HG02610 (cell line): ENCODE data around the gene NFKBIL1.
"Not testable (repeated sequence)": the region's sequence is repeated elsewhere in the genome, so short reads cannot be mapped to it uniquely, and the experiment has no call there.

Source experiments
- ATAC-seq: cut with Tn5 transposase; IDR thresholded peaks from one replicate; pipeline ENCODE4 v1.9.1; 2021; ENCODE audit warnings: mild to moderate bottlenecking, moderate library complexity; ENCODE audit not compliant: unreplicated experiment

The NFKBIL1 gene

DNA sequence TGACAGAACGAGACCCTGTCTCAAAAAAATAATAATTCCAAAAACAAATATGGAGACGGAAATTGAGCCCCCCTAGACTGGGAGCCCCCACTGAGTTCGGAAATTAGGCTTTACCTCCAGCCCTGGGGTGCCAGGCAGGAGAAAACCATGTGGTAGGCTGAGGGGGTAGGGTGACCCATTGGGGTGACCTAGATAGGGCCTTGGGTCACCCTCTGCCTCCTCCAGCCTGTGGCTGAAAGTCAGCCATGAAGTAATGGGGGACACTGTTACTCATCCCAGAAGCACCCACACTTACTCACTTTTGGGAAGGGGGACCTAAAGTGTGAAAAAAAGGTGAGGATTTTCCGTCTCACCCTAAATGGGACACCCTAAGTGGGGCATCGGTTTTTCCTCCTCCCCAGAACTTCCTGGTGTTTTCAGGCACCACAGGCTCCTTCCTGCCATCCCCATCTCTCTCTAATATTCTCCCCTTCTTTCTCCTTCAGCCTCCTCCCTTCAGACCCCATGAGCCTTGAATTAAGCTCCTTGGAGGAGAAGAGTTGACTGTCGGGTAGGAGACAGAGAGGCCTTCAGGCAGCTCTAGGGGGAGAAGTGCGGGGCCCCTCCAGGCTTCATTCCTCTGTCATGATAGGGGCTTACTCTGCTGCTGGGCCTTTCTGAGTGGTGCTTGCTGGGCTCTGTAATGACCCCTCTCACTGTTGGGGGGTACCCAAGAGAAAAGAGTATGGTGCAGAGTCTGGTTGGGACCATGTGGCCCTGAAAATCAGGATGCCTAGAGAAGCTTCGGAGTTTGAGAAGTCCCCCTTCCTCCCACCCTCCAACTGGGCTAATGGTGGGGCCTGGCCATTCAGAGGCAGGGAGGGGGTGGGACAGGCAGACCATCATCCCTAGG, 32.4 kb downstream of the NFKBIL1 start:
- no peak for ATAC-seq

GRCh38 chr6:31580438-31580740, 33.0 kb downstream of the NFKBIL1 start:
- no peak for ATAC-seq

DNA sequence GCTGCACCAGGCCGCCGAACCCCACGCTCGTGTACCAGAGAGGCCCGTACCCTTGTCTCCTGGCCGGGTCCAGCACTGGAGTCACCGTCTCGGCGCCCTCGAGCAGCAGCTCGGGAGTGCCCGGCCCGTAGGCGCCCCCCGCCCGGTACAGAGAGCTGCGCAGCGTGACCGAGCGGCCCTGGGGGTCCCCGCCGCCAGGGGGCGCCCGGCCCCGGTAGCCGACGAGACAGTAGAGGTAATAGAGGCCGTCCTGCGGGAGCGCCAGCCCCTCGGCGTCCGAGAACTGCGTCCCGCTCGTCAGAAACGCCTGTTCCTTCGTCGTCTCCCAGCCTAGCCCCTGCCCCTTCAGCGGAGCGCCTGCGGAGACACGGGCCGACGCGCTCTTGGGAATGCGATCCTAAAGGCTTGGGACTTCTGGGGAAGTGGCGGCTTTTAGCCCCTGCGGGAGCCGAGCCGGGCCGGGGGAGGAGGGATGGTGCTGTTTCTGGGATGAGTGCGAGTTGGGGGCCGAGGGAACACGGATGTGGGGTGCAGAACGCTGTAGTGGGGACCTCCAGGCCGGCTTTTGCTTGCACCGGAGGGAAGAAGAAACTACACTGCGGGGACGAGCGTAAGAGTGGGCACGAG, 33.5 kb downstream of the NFKBIL1 start:
- ATAC-seq, result peak; percentile 57

DNA sequence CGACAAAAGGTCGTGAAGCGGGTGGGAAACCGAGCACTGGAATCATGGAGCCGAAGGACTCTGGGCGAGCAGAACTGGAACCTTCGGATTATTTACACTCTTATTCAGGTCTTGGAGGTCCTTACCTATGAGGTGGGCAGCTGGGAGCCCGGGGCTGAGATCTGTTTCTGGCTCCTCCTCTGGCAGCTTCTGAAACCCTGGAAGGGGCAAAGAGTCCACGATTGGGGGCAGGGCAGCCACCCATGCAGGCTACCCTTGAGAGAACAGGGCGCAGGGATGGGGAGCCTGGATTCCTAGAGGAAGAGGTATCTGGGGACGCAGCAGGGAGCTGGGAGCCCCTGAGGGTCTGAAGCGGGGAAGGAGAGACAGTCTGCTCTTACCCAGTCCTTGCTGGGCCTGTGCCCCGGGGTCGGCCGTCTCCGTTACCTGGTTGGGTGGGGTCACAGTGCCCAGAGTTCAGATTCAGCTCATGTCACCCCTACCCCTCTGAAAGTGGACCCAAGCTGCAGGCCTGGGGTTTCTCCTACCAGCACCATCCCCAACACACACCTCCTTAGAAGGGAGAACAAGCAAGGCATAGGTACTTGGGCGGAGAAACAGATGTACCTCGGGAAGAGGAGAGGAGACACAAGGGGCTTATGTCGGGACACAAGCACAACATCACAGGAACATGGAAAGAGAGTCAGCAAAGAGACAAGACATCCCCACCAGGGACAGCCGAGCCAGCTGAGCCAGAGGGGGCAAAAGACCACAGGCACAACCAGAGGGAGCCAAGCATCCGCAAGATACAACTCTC, 34.2 kb downstream of the NFKBIL1 start:
- ATAC-seq, result no peak

- no peak for ATAC-seq
These were observed 34.8 kb downstream of the NFKBIL1 start, which contains the start of gene LTB for GRCh38 chr6:31582230-31582643. Gene LTB, minus strand, starts transcription at chr6:31582424. Its CDS starts 7 bp downstream, at chr6:31582417.

GRCh38 chr6:31585491-31585890, 38.1 kb downstream of the NFKBIL1 start:
- ATAC-seq, result no peak

- ATAC-seq, result no peak
These were observed 38.6 kb downstream of the NFKBIL1 start, which contains the start of gene LST1 for GRCh38 chr6:31586008-31586407. Gene LST1, plus strand, starts transcription at chr6:31586277. Its CDS starts 1,023 bp downstream, at chr6:31587300.

DNA sequence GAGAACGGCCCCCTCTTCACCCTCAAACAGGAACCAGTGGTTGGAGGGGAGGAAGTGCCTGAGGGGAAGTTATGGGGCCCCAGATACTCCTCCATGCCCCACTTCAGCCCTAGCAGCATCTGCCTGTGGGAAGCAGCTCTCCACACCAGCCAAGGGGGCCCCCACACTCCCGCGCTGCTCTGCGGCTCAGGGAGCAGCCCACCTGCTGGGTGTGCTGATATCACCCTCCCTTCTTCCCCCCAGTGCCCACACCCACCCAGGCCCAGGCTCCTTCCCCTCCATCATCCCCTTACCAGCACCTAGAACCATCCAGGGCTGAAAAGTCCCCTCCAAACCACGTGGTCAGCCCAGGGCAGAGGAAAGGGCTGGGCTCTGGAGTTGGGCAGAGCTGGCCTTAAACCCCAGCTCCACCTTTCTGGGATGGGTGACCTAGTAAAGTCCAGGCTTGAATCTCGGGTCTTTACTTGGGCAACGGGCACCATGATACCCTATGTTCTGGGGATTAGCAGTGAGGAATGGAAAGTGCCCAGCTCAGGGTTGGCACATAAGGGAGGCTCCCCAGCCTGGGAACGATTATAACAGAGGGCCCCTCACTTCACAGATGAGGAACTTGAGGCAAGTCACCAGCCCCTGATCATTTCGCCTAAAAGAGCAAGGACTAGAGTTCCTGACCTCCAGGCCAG, 39.3 kb downstream of the NFKBIL1 start:
- ATAC-seq, result peak; percentile 34

GRCh38 chr6:31587791-31588777, 40.7 kb downstream of the NFKBIL1 start:
- ATAC-seq, result no peak

DNA sequence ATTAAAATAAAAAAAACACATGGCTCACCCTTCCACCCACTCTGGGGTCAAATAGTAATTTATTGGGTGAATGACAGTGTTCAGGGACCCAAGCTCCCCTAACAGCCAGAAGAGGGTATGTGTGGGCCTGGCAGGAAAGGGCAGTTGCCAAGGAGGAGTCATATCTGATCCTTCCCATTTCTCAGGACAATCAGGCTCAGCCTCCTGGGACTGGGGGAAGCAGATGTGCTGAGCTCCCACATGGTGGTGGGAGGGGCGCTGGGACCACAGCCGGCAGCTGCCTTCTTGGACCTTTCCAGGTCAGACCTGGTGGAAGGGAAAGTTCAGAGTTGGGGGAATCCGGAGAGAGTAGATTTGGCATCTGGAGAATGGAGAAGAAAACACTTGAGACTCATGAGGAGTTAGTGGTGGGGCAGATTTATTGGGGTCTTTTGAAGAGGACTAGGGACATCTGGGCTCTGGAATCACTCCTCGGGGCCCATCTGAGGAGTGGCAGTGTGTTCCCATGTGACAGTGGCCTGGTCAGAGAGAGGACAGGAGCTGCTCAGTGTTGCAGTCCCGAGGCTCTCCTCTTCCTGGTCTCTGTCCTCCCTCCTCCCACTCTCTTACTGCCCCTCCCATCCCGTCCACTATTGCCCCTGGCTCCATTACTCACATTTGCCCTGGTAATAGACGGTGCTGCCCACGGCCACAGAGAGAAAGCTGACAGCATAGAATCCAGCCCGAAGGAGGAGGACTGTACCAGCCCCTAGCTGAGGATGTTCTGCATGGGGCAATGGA, 41.7 kb downstream of the NFKBIL1 start:
- no peak for ATAC-seq

DNA sequence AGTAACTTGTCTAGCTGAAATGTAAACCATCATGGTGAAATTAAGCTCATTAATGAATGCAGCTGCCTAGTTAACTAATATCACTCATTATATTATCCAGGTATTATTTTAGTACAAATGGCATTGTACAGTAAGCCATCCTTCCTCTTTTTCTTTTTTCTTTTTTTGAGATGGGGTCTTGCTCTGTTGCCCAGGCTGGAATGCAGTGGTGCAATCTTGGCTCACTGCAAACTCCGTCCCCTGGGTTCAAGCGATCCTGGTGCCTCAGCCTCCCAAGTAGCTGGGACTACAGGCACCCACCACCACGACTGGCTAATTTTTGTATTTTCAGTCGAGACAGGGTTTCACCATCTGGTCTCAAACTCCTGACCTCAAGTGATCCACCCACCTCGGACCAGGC, 43.3 kb downstream of the NFKBIL1 start:
- not testable (repeated sequence) for ATAC-seq

DNA sequence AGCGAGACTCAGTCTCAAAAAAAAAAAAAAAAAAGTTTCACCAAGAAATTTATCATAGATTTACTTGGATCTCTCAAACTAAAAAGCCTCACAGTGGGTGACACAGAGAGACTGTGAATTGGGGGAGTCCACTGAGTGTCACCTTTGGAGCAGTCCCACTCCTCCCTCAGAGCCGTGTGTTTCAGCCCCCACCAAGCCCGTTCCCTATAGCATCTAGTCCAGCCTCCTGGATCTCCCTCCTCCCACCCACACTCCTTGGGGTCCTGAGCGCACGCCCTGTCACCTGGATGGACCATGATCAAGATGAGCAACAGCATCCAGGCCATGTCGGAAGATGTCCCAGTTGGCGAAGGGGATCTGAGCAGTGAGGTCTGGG, 45.0 kb downstream of the NFKBIL1 start:
- ATAC-seq, result no peak

GRCh38 chr6:31597006-31597405, 49.6 kb downstream of the NFKBIL1 start:
- no peak for ATAC-seq

DNA sequence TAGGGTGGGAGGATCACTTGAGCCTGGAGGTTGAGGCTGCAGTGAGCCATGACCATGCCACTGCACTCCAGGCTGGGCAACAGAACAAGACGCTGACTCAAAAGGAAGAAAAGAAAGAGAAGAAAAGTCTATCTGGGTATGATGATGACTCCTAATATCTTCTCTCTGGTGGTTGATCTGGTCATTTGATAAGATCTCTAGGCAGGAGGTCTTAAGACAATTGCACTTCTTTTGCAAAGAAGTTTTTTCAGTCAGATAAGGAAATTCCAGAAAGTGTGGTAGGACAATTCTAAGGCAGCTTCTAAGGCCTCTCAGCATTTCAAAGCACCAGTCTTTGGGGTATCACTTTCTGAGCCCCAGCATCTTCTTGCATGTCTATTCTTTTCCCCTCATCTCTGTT, 59.9 kb downstream of the NFKBIL1 start:
- ATAC-seq, result no peak
